CD4-positive, alpha-beta T cell treated with Interleukin-17A for 4 hours (primary cell): ENCODE data around the gene TBC1D7.
A peak's percentile ranks its signal among the peaks of the same experiment; 100 is the strongest.
"Not testable (repeated sequence)": the region's sequence is repeated elsewhere in the genome, so short reads cannot be mapped to it uniquely, and the experiment has no call there.

Source experiments
- DNase-seq: peaks from one replicate; pipeline ENCODE4 v3.0.0-alpha.2; 2020; ENCODE audit warnings: mixed read lengths

TBC1D7 gene

DNA sequence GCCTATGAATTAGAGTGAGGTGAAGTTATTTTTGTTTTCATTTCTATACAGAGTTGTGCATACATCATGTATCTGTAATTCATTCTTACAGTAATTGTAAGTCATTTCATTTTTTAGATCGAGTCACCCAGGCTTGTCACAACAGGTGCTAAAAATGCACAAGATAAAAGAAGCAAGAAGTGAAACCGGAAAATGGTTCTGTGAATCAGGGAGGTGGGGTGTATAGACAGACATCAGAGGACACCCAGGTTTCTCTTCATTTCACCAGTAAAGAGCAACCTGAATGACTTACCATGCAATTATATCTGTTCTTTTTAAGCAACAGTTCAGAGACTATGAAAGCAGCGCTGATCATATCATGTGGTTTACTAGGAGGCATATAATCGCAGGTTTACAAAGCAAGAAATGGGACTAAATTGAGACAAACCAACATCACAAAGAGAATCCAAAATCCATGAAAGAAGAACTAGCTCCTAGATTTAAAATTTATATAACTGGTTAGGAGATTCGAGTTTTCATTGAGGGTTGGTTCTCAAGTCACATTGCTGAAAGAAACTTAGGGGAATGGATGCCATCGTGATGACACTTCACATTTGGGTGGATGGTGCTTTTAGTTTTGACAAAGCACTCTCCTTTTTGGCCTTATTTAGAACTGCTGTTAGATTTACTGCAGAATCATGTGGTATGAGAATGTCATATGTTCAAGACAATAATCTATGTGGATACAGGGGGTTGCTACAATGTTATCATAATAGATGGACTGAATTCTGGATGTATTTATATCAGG lies 27.9 kb upstream of the TBC1D7 start:
- peak; percentile 36 for DNase-seq

DNA sequence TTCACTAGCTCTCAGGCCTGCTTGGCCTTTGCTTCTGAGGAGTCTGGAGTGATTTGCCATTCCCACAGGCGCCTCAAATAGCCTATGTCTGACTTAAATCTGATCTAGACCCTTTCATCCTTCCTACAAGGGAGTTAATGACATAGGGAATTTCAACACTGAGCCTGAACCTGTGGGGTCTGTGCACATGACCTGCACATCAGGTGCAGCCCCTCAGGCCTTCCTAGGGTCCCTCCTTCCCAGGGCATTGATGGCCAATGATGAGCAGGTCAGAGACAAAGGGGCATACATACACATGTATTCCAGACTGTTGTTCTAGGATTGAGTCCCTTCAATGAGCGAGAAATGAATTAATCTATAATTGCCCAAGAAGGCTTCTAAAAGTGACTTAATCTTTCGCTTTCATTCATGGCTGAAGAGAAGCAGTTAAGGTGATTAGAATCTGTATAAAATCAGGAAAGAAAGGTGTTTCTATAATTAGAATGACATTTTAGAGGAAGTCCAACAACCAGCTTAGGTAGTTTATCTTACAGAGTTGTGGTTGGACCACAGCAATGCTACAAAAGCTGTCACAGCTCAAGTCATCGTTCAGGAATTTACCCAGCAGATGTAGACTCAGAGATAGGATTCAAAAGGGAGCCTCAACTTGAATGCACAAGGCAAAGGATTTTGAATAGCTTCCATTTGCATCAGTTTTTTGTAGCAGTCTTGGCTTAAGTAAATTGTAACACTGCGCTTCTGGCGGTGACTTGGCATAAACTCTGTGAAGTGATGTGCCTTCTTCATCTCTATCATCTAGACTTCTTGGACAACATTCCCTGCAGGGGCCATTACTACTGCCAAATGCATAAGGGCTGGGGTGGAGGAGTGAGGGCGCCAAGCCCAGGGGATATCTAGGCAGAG lies 27.0 kb upstream of the TBC1D7 start:
- DNase-seq: peak; percentile 23

DNA sequence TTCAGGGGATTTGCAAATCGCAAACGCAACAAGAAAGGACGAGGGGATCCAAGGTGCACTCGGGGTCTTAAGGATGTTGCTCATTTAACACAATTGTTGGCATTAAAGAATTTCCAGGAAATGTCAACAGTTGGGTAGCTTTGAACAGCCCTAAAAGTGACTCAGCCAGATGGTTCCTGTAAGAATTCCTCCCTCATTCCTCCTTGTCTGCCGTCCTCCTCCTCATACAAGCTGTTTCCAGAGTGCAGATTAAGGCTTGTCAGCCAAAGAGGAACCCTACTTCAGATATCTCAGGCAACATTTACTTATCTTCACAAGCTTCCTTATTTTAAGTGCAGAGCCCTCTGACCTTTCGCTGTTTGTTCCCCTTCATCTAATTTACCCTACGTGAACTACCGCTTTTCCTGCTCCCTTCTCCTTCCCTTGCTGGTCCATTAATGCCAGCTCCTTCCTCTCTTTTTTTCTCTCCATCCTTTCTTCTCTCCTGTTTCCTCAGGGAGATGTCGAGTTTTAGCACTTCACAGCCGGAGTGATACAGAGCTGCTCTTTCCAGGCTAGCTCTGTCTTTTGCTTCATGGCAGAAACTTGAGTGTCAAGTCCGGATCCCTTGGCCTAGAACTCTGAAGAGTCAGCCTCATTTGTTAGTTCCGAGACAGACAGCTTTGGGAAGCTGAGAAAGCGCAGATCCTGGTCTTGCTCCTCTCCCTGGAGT lies 26.1 kb upstream of the TBC1D7 start:
- no peak for DNase-seq

DNA sequence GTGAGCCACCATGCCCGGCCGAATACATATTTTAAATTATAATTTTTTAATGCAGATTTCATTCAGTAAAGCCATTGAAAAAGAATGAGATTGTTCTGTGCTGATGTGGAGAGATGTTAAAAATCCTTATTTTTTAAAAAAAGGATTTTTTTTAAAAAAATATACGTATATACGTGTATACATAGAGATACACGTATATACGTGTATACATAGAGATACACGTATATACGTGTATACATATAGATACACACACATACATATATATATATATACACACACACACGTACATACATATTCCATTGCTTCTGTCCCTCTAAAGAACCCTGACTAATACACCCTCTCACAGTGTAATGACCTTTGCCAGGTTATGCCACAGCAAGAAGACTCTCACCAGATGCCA lies 23.8 kb upstream of the TBC1D7 start:
- no peak for DNase-seq

DNA sequence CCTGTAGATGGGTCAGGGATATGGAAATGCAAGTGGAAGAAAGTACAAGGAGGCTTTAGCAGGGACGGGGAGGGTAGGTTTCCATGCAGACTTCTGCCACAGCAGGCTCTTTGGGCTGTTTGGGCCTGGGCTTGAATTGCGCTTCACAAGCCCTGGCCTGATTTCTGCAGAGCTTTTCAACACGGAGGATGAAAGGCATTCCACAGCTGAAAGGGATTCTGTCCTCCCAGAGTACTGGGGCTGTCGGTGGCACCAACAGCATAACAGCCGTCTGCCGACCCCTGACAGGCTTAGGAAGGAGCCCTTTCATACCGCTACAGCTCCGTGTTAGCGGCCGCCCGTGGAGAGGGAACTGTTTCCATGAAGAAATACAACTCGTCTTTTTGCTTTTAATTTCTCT lies 22.9 kb upstream of the TBC1D7 start:
- DNase-seq: no peak

DNA sequence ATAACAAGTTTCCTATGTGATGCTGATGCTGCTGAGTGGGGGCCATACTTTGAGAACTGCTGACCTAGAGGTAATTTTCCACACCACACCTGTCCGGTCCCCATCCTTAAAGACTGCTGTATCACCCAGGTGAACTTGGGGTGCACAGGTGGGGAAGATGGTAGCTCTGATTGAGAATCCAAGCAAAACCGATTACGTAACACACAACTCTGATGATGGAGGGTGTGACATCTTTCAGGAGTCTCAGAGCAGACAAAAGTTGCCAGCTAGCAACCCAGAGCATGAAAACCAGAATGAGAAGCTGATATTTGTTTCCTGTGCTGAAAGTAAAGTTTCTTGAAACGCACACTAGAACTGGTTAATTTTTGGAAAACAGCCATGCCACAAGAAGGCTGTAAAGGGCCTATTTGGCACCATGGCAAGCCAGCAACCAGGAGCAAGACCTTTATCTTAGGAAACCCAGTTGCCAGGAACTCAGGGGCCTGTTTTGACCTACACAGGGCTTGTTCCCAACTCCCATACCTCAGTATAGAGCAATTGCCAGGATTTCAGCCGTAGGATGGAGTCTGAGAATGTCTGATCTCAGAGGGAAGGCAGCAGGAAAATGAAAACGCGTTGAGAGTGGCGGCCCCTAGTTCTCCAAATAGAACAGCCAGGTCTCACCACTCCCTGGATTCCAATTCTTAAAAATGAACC lies 21.6 kb upstream of the TBC1D7 start:
- no peak for DNase-seq

DNA sequence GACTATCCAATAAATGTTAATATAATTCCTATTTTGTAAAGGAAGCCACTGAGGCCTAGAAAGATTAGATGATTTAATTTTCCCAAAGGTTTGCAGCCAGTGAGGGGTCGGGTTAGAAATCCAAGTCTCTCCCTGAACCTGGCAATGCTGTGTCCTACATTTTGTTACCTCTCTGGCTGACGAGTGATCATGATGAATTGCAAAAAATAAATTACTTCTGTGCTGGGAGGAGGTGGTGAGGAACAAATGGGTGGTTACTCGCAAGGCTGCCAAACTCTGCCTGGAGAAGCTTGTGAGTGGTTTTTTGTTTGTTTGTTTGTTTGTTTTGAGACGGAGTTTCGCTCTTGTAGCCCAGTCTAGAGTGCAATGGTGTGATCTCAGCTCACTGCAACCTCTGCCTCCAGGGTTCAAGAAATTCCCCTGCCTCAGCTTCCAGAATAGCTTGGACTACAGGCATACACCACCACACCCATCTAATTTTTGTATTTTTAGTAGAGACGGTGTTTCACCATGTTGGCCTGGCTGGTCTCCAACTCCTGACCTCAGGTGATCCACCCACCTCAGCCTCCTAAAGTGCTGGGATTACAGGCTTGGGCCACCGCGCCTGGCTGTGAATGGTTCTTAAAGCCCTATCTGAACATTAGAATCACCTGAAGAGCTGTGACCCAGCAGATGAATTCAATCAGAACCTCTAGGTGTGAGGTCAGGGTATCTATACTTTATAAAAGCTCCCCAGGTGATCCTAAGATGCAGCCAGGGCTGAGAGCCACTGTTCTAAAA lies 20.2 kb upstream of the TBC1D7 start:
- no peak for DNase-seq

DNA sequence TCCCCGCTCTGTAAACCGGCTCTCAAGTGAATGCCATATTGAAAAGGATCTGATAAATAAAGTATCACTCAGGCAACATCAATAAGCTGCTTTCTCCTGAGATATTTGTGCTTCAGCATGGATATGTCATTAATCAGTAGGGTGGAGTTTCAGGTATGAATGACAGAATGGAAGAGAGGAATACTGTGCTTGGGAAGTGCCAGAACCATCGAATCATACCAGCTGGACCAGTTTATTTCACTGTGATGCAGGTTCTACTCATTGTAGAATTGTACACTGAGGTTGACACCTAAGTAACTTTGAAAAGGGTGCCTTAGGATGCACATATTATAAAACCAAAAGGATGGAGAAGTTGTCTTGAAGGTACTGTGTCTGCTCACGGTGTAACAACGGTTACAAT lies 17.9 kb upstream of the TBC1D7 start:
- no peak for DNase-seq

DNA sequence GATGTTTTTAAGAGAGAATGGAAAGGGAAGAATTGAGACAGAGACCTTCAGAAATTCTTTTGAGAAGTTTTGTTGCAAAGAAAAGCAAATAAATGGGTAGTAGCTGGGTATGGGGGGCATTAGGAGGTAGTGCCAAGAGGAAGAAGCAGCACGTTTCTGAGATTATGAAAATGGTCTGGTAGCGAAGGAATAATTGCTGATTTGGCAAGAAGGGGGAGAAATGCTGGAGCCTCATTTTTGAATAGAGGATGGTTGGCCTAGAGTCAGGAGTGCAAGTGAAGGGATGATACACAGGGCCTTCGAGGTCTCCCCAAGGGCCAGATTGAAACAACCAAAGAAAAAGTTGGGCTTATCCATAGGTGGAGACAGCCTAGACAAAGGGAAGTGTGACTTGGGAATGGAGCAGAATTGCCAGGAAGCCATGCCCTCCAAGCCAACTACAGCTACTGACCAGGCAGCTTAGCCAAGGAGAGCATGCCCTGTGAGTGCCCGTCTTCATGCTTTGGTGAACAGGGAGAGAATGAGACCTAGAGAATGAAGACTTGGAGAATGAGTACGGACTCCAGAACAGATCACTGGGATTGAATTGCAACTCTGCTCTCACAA lies 14.2 kb upstream of the TBC1D7 start:
- DNase-seq: no peak

DNA sequence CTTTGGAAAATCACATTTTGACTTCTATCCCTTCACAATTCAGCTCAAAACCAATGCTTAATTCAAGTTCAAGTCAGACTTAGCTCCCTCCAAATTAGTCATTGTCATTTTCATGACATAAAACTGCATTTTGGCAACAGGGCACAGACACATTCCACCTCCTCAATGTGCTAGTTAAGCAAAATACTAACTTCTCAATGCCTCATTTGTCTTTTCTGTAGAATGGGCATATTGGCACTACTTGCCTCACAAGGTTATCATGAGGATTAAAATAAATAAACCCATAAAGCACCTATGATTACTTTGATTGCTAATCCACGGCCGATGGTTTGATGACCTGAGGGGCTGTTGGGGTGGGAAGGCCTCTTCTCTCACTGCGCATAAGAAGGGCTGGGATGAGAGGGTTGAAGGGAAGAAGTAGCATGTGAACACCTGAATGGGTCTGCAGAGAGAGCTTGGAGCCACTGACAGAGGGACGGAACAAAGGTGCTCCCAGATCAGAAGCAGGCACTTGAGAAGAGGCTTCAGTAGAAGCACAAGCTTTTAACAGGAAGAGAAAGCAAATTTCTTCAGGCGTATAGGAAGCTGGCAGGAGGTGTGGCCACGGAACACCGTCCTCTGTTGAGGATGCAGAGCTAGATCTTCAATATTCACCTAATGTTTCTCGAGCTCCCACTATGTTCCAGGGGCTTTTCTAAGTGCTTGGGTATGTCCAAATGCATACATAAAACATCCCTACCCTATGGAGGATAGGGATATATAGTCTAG lies 11.7 kb upstream of the TBC1D7 start:
- DNase-seq: no peak

DNA sequence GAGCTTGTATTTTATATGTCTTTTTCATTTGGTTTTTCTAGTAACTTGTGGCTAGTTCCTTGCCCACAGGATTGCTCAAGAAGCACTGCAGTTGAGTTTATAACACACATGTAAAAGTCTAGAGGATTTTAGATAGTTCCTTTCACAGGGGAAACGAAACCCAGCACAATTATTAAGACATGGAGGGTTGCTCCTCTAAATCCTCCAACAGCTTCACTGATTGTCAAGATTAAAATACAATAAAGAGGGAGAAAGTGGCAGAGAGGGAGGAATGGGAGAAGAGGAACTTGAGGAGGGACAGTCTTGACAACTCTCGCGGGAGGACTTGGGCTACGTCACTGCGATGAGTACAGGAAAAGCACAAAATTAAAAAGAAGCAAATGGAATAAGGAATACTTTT lies 9.7 kb upstream of the TBC1D7 start:
- DNase-seq: no peak

DNA sequence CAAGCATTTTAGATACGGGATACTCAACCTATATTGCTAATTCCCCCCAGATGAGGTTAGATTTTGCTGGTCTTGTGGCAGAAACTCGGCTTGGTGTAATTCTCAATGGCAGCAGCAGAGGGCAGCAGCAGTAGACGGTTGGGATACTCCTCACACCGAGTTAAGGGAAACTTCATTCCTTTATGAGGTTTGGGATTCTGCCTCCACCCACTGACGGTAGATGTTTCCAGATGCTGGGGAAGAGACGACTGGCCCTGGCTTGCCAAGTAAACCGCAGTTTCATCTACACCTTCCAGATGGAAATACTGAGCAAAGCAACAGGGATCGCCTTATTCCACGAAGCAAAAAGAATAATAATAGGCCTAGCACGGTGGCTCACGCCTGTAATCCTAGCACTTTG lies 8.2 kb upstream of the TBC1D7 start:
- peak; percentile 78 for DNase-seq

DNA sequence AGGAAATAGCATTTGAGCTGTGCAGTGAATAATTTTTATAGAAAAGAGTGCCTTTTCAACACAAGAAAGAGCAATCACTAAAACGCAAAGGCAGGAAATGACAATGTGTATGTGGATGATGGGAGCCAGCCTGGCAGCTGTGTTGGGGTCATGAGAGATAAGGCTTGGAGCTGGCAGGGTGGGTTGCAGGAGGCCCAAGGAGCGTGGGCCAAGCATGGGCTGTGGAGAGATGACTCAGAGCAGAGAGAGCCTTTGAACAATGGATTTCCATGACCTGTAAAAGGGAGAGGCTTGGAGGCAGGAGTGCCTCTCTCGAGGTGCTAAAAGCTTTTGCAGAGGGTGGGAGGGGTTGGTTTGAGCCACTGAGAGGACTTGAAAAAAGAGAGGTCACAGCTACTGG lies 6.6 kb upstream of the TBC1D7 start:
- no peak for DNase-seq

DNA sequence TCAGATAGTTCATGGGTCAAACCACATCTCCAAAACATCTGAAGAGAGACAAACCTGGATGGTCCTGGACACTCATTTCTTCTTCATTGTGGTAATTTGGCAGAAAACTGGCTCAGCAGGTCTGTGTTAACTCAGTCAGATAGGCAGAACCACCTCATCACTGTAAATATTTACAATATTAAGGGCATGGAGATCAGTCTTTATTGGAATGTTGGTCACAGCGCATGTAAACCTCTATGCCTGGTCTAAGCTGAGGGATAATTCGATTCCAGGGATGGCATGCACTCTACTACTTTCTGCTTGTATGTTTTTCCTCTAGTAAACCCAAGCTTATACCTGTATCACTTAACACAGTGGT lies 4.0 kb upstream of the TBC1D7 start:
- no peak for DNase-seq

DNA sequence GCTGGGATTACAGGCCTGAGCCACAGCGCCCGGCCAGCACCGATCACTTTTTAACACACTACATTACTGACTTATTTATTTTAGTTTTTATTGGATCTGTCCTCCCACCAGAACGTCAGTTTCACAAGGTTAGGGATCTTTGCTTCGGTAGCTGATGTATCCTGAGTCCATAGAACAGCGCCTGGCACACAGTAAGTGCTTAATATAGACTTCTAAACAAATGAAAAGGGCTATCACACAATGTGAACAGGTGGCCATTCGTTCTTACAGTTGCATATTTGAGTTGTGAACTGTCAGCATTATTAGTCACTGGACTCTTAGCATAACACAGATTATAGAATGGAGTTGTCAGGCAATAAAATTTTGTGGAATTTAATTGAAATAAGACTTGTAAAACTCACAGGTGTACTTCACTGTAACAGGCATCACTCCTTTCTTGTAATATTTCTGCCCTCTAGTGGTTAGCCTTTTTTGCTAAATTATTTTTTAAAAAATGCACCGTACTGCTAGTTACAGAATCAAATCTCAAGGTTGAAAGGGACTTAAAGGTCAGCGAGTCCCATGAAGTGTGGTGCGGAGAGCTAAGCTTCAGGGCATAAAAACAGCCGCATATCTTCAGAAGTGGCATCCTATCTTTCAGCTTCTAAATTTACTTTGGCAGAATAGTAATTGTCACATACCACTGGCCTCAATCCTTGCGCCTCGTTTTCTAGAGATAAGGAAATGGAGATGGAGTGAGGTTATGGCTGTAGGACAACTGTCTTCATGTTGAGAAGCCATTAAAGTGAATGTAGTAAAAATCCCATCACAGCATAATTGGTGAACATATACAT lies 3.4 kb upstream of the TBC1D7 start:
- DNase-seq: no peak

DNA sequence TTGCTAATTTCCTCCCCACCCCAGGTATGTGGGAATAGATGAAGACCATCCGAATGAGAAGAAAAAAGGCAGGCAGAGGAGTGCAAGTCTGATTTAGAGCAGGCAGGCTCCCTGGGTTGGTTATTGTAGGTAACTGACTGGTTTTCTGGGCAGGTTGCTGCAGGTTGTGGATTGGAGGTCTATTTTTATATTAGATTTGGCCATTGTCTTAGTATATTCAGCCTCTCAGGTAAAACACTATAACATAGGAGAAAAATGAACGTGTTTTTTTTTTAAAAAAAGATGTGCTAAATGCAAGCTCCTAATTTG lies 492 bp upstream of the TBC1D7 start:
- no peak for DNase-seq

DNA sequence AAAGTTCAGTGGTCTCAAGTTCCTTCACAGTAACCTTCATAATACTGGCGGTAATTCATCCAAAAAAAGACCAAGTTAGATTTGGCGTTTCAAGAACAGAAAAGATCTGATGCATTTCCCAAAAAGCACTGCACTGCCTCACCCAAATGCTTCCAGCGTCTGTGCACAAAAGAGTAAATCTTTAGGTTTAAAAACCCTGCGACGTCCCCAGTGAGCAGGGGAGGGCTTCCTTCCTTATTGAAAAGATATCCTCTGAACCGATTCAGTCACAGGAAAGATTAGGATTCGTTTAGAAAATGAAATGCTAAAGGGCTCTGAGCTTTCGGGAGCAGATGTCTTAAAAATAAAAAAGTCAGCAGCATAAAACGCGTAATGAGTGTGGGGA lies 654 bp downstream of the TBC1D7 start:
- peak; percentile 14 for DNase-seq

DNA sequence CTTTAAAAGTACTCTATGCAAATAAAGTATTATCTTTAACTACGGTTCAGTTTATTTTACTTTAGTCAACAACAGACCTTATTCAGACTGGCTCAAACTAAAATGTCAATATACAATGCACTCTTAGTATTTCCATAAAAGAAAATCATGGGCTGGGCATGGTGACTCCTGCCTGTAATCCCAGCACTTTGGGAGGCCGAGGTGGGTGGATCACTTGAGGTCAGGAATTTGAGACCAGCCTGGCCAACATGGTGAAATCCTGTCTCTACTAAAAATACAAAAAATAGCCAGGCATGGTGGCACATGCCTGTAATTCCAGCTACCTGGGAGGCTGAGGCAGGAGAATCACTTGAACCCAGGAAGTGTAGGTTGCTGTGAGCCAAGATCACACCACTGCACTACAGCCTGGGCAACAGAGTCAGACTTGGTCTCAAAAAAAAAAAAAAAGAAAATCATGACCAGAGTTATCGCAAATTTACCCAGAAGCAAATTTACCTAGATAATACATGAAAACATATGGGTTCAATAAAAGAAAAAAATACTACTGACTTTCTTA lies 2.2 kb downstream of the TBC1D7 start:
- DNase-seq: not testable (repeated sequence)

DNA sequence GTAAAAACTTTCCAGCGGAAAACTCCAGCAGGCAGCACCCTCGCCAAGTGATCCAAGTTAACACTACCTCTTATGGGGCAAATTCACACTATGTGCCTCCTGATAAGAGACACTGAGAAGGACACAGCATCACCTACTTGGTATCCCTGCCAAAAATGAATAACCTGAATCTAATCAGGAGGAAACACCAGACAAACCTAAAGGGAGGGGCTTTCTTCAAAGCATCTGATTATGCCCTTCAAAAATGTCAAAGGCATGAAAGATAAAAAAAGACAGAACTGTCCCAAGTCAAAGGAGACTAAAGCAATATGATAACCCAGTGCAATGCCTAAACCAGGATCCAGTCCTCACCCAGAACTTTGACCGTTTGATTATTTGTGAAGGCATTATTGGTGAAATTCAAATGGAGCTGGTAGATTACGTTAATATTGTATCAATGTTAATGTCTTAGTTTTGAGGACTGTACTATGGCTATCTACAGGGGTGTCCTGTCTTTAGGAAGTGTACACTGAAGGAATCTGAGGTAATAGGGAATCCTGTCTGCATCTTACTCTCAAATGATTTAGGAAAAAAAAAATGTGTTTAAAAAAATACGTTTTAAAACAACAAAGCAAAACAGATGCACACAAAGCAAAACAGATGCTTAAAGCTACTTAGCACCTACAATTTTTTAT lies 8.3 kb downstream of the TBC1D7 start:
- DNase-seq: no peak
